H1 (cell line): ENCODE results near the gene POU2F1. TPM values are rescaled to one million over a fixed set of nuclear protein-coding genes. Genes with fewer than 3 reads are reported as not detected.

Source experiments
- CTCF ChIA-PET: fragments of 300-600 bp; sonication (Branson Sonifier 250); formaldehyde crosslinking; loops from one replicate; lab custom pipeline; 2021; ENCODE audit not compliant: partially characterized antibody; lab: Charles Lee
- POLR2A ChIA-PET: fragments of 300-600 bp; sonication (Branson Sonifier 250); formaldehyde crosslinking; loops from one replicate; lab custom pipeline; 2021; ENCODE audit warnings: inconsistent platforms; ENCODE audit not compliant: partially characterized antibody; lab: Charles Lee
- DNase-seq, 2 experiments: peaks; one replicate each; pipeline versions ENCODE4 v3.0.0 to v3.0.0-alpha.2; 2010 to 2022; ENCODE audit warnings: low spot score in 2 of 2, low read depth in 1 of 2, mixed read lengths in 1 of 2
- FAIRE-seq: peaks from 2 replicates; lab custom pipeline; 2011; peaks lifted over from hg19 to GRCh38; lab: Jason Lieb, UNC
- H2AFZ ChIP-seq: 2 replicates; pipeline ENCODE4 v1.8.1; 2012; ENCODE audit warnings: low read length, inconsistent platforms
- H2AK5ac ChIP-seq: 2 replicates; pipeline ENCODE4 v1.6.1; 2013; ENCODE audit warnings: low read depth, low read length
- H2BK120ac ChIP-seq: replicated peaks from 2 replicates; pipeline ENCODE3; 2013; ENCODE audit warnings: low read depth, low read length, inconsistent platforms
- H2BK12ac ChIP-seq: 2 replicates; pipeline ENCODE4 v1.6.1; 2013; ENCODE audit warnings: low read depth, low read length
- H2BK15ac ChIP-seq: 2 replicates; pipeline ENCODE4 v1.6.1; 2013; ENCODE audit warnings: low read length
- H2BK20ac ChIP-seq: 2 replicates; pipeline ENCODE4 v1.6.1; 2013; ENCODE audit warnings: low read length
- H2BK5ac ChIP-seq: 2 replicates; pipeline ENCODE4 v1.6.1; 2013; ENCODE audit warnings: low read depth, low read length
- H3K14ac ChIP-seq: 2 replicates; pipeline ENCODE4 v1.6.1; 2013; ENCODE audit warnings: inconsistent platforms; ENCODE audit not compliant: insufficient read length
- H3K18ac ChIP-seq: 2 replicates; pipeline ENCODE4 v1.6.1; 2013; ENCODE audit warnings: low read length; ENCODE audit errors: extremely low read depth
- H3K23ac ChIP-seq: 2 replicates; pipeline ENCODE4 v1.6.1; 2013; ENCODE audit warnings: inconsistent platforms; ENCODE audit not compliant: insufficient read length
- H3K23me2 ChIP-seq: 2 replicates; pipeline ENCODE4 v1.6.1; 2013; ENCODE audit warnings: low read depth, low read length
- H3K27ac ChIP-seq: 2 replicates; pipeline ENCODE4 v1.6.1; 2011; ENCODE audit warnings: low read depth, low read length, inconsistent platforms
- H3K27me3 ChIP-seq, 4 experiments: replicated peaks in 1 of 4; 1 replicate in 1 of 4; 2 replicates in 3 of 4; pipeline versions ENCODE4 v1.6.1 to v1.8.1; 2011 to 2013; ENCODE audit warnings: low read length in 3 of 4, mild to moderate bottlenecking in 3 of 4, inconsistent platforms in 2 of 4, mixed read lengths in 2 of 4, moderate library complexity in 1 of 4; ENCODE audit not compliant: control insufficient read depth in 3 of 4, insufficient read depth in 3 of 4; ENCODE audit errors: extremely low read depth in 1 of 4
- H3K36me3 ChIP-seq, 4 experiments: 2 replicates each; pipeline versions ENCODE4 v1.6.1 to v1.8.1; 2011 to 2013; ENCODE audit warnings: mild to moderate bottlenecking in 4 of 4, low read length in 3 of 4, moderate library complexity in 2 of 4, control low read depth in 1 of 4, inconsistent platforms in 1 of 4; ENCODE audit not compliant: insufficient read depth in 4 of 4, control insufficient read depth in 2 of 4
- H3K4ac ChIP-seq: replicated peaks from 2 replicates; pipeline ENCODE3; 2013; ENCODE audit warnings: low read length, low read depth, mixed read lengths, inconsistent platforms; ENCODE audit not compliant: insufficient read length
- H3K4me1 ChIP-seq, 4 experiments: replicated peaks in 1 of 4; 1 replicate in 1 of 4; 2 replicates in 3 of 4; pipeline versions ENCODE4 v1.6.1 to v1.8.1; 2011 to 2013; ENCODE audit warnings: low read length in 3 of 4, inconsistent platforms in 2 of 4, mixed read lengths in 1 of 4; ENCODE audit not compliant: insufficient read depth in 4 of 4, control insufficient read depth in 3 of 4
- H3K4me2 ChIP-seq, 2 experiments: 2 replicates each; pipeline versions ENCODE4 v1.6.1 to v1.8.1; 2011 to 2013; ENCODE audit warnings: low read depth in 2 of 2, low read length in 2 of 2, control low read depth in 1 of 2, inconsistent platforms in 1 of 2, mild to moderate bottlenecking in 1 of 2; ENCODE audit not compliant: insufficient read depth in 1 of 2
- H3K4me3 ChIP-seq, 4 experiments: fragments of 200-600, 300-600 bp in 1 of 4; sonication (generic), shearing (Covaris generic), sonication (Bioruptor Twin) in 1 of 4; 2 replicates each; pipeline versions ENCODE4 v1.5.1 to v1.8.1; 2011 to 2016; ENCODE audit warnings: low read length in 4 of 4, low read depth in 3 of 4, control low read depth in 2 of 4, inconsistent platforms in 2 of 4, mild to moderate bottlenecking in 2 of 4, mixed read lengths in 1 of 4, moderate library complexity in 1 of 4; ENCODE audit not compliant: insufficient read depth in 2 of 4; ENCODE audit errors: extremely low read depth in 1 of 4
- H3K56ac ChIP-seq: replicated peaks from 2 replicates; pipeline ENCODE3; 2013; ENCODE audit warnings: low read depth, mild to moderate bottlenecking, mixed read lengths, low read length, inconsistent platforms; ENCODE audit not compliant: insufficient read length
- H3K79me1 ChIP-seq: 2 replicates; pipeline ENCODE4 v1.6.1; 2013; ENCODE audit warnings: low read depth, low read length, control low read depth
- H3K79me2 ChIP-seq, 2 experiments: 2 replicates each; pipeline versions ENCODE4 v1.6.1 to v1.8.1; 2012 to 2013; ENCODE audit warnings: low read length in 2 of 2, mild to moderate bottlenecking in 2 of 2, inconsistent platforms in 1 of 2; ENCODE audit not compliant: insufficient read depth in 2 of 2, control insufficient read depth in 1 of 2
- H3K9ac ChIP-seq, 4 experiments: replicated peaks in 1 of 4; 1 replicate in 1 of 4; 2 replicates in 3 of 4; pipeline versions ENCODE4 v1.6.1 to v1.8.1; 2011 to 2013; ENCODE audit warnings: low read depth in 3 of 4, low read length in 3 of 4, control low read depth in 2 of 4, mild to moderate bottlenecking in 2 of 4, moderate library complexity in 2 of 4, inconsistent platforms in 1 of 4; ENCODE audit errors: extremely low read depth in 1 of 4
- H3K9me3 ChIP-seq, 2 experiments: 2 replicates each; pipeline versions ENCODE4 v1.6.1 to v1.8.1; 2012 to 2013; ENCODE audit warnings: mild to moderate bottlenecking in 2 of 2, moderate library complexity in 2 of 2, control low read depth in 1 of 2, inconsistent platforms in 1 of 2, low read depth in 1 of 2, low read length in 1 of 2, mixed read lengths in 1 of 2; ENCODE audit not compliant: insufficient read depth in 2 of 2
- H4K20me1 ChIP-seq, 2 experiments: replicated peaks in 1 of 2; 2 replicates each; pipeline versions ENCODE3 to v1.8.1; 2011 to 2013; ENCODE audit warnings: inconsistent platforms in 2 of 2, low read length in 2 of 2, mild to moderate bottlenecking in 1 of 2; ENCODE audit not compliant: insufficient read depth in 2 of 2, control insufficient read depth in 1 of 2
- H4K5ac ChIP-seq: 2 replicates; pipeline ENCODE4 v1.6.1; 2013; ENCODE audit warnings: low read length, low read depth, mixed read lengths, inconsistent platforms; ENCODE audit not compliant: insufficient read length
- H4K8ac ChIP-seq: 2 replicates; pipeline ENCODE4 v1.8.0; 2013; ENCODE audit warnings: mild to moderate bottlenecking, moderate library complexity, low read length, inconsistent platforms; ENCODE audit not compliant: insufficient read depth; ENCODE audit errors: extremely low read depth
- H4K91ac ChIP-seq: replicated peaks from 2 replicates; pipeline ENCODE3; 2013; ENCODE audit warnings: low read length, mixed read lengths, inconsistent platforms; ENCODE audit not compliant: insufficient read length
- BACH1 ChIP-seq: IDR thresholded peaks from 2 replicates; pipeline ENCODE4 v1.6.1; 2012; ENCODE audit warnings: low read length, improper control_type of control experiment
- CEBPB ChIP-seq: IDR thresholded peaks from 2 replicates; pipeline ENCODE4 v1.6.1; 2012; ENCODE audit warnings: low read depth, low read length
- MAFK ChIP-seq: IDR thresholded peaks from 2 replicates; pipeline ENCODE4 v1.6.1; 2012; ENCODE audit warnings: low read depth, mild to moderate bottlenecking, improper control_type of control experiment, low read length
- RFX5 ChIP-seq: IDR thresholded peaks from 2 replicates; pipeline ENCODE4 v1.6.1; 2011; ENCODE audit warnings: low read depth, low read length, improper control_type of control experiment, borderline replicate concordance
- SAP30 ChIP-seq: fragments of 300-600 bp; sonication (generic); IDR thresholded peaks from 2 replicates; pipeline ENCODE4 v1.7.1; 2012; ENCODE audit warnings: low read length, moderate library complexity, mild to moderate bottlenecking, inconsistent platforms; ENCODE audit not compliant: insufficient read depth, insufficient replicate concordance
- SIX5 ChIP-seq: IDR thresholded peaks from 2 replicates; pipeline ENCODE4 v1.6.1; 2011; ENCODE audit warnings: mild to moderate bottlenecking, low read depth, low read length
- SP4 ChIP-seq: IDR thresholded peaks from 2 replicates; pipeline ENCODE4 v1.6.1; 2012; ENCODE audit warnings: low read length, inconsistent platforms
- WGBS, 2 experiments: shearing (Covaris generic) in 1 of 2; methylation state at CpG; one replicate each; pipeline versions ENCODE4 v1.1.6 to v1.1.7; 2013 to 2015; ENCODE audit warnings: low lambda C conversion rate in 2 of 2, mixed read lengths in 2 of 2, inconsistent platforms in 1 of 2, low coverage in 1 of 2, missing lambda C conversion rate in 1 of 2; ENCODE audit not compliant: insufficient replicate concordance in 2 of 2, insufficient coverage in 1 of 2, insufficient read length in 1 of 2; ENCODE audit errors: extremely low coverage in 1 of 2, missing lambda C conversion rate in 1 of 2; 5-methylcytosine and 5-hydroxymethylcytosine counted together
- polyA plus RNA-seq, 7 experiments: library from polyadenylated mRNA; depleted of rRNA in 3 of 7; stranded (reverse) in 5 of 7; unstranded in 2 of 7; fragments of >200 nt in 5 of 7; fragments of 200-250 nt in 2 of 7; gene quantifications; 1 replicate in 5 of 7; 2 replicates in 1 of 7; 4 replicates in 1 of 7; pipeline versions ENCODE4 v1.2.1 to v1.2.3, GENCODE V29; 2011 to 2013; ENCODE audit warnings: missing spikeins in 2 of 7, mixed read lengths in 2 of 7
- total RNA-seq: library from RNA; stranded (reverse); fragmentation: NEBNext Ultra II Directional; extraction: Animal tissue kit (Norgen Biotek cat#: 25700); gene quantifications from 2 replicates; pipeline ENCODE4 v1.2.1, GENCODE V29; 2021

POU2F1 gene
- total and polyA plus RNA-seq, 2 of the 8 experiments (the other 6 are each of a cell fraction or from before 2014, with no cell fraction given) = 37.0 to 57.2 TPM

GRCh38 chr1:167184081-167184480 is 36.6 kb upstream of the POU2F1 start:
- no peak overlapping the region for H2BK5ac ChIP-seq
- H3K14ac ChIP-seq = no peak overlapping the region
- no peaks in the 10 kb centered on the region for H3K36me3 ChIP-seq
- no peaks in the 10 kb centered on the region for H3K9me3 ChIP-seq
- no peak overlapping the region for H2AK5ac ChIP-seq
- no peak overlapping the region for H3K4me3 ChIP-seq
- H4K5ac ChIP-seq = no peak overlapping the region
- DNase-seq (no peak), FAIRE-seq (no peak)
- no peaks in the 10 kb centered on the region for H3K27me3 ChIP-seq
- no peak overlapping the region for H2BK120ac ChIP-seq
- no peak overlapping the region for H4K8ac ChIP-seq
- POLR2A ChIA-PET = no interaction called here
- WGBS, 2 experiments = 87% methylated on average over 2 of the region's 2 CpGs; no CpG with 5 or more reads in 1 of the 2 experiments
- CTCF ChIA-PET = interaction anchor here (1.2 to 1.5 kb wide), 3 partner anchors 26 to 59 kb away, joined by 3 read pairs; no protein-coding TSS in a partner anchor
- no peaks in the 10 kb centered on the region for H4K20me1 ChIP-seq
- H3K4me1 ChIP-seq = no peaks in the 10 kb centered on the region
- no peak overlapping the region for H3K4ac ChIP-seq
- H3K9ac ChIP-seq = no peak overlapping the region
- no peak overlapping the region for H2BK15ac ChIP-seq
- H3K23me2 ChIP-seq = no peaks in the 10 kb centered on the region
- H4K91ac ChIP-seq = no peak overlapping the region
- H3K79me2 ChIP-seq = no peaks in the 10 kb centered on the region
- H2BK12ac ChIP-seq = no peak overlapping the region
- no peak overlapping the region for H3K18ac ChIP-seq
- H3K4me2 ChIP-seq = no peak overlapping the region
- H3K27ac ChIP-seq = no peak overlapping the region
- no peak overlapping the region for H2AFZ ChIP-seq
- H3K23ac ChIP-seq = no peak overlapping the region
- TF ChIP-seq BACH1 = no peak
- no peak for TF ChIP-seq CEBPB
- no peak for TF ChIP-seq MAFK
- no peak for TF ChIP-seq SIX5
- TF ChIP-seq SAP30 = no peak
- TF ChIP-seq RFX5 = no peak
- no peak for TF ChIP-seq SP4
- H3K56ac ChIP-seq = no peak overlapping the region
- H3K79me1 ChIP-seq = no peaks in the 10 kb centered on the region
- H2BK20ac ChIP-seq = no peak overlapping the region
